Measurements from ENCODE around the gene HACD2.

GRCh38 chr3:123628996-123629746 is 44.3 kb upstream of the HACD2 start:
- TF ChIP-seq TCF7L2 (IDR thresholded peaks at IDR 0.05; ENCODE audit: borderline replicate concordance, low read depth, low read length) (no peak), ATF2 (tag by site-specific recombination; IDR thresholded peaks at IDR 0.05; ENCODE audit: low read depth) (no peak), CTCF (tag by site-specific recombination; IDR thresholded peaks at IDR 0.05) (no peak), ZBTB48 (tag by site-specific recombination; IDR thresholded peaks at IDR 0.05) (no peak), GFI1B (tag by site-specific recombination; IDR thresholded peaks at IDR 0.05) (no peak), YY1 (tag by site-specific recombination; IDR thresholded peaks at IDR 0.05) (no peak), ZNF639 (tag by site-specific recombination; IDR thresholded peaks at IDR 0.05) (no peak), ZNF707 (tag by site-specific recombination; IDR thresholded peaks at IDR 0.05) (no peak), FEZF1 (tag by site-specific recombination; IDR thresholded peaks at IDR 0.05) (no peak), ZNF274 (IDR thresholded peaks at IDR 0.05; ENCODE audit: low read length) (no peak), ZNF274 (tag by site-specific recombination; IDR thresholded peaks at IDR 0.05; ENCODE audit: borderline replicate concordance) (no peak), ZNF830 (tag by site-specific recombination; IDR thresholded peaks at IDR 0.05; ENCODE audit: low read depth) (no peak), ZSCAN23 (tag by site-specific recombination; IDR thresholded peaks at IDR 0.05) (no peak), KLF8 (tag by site-specific recombination; IDR thresholded peaks at IDR 0.05) (no peak)

Data from HEK293 (cell line).